ENCODE results near the gene TEDC2.

DNA sequence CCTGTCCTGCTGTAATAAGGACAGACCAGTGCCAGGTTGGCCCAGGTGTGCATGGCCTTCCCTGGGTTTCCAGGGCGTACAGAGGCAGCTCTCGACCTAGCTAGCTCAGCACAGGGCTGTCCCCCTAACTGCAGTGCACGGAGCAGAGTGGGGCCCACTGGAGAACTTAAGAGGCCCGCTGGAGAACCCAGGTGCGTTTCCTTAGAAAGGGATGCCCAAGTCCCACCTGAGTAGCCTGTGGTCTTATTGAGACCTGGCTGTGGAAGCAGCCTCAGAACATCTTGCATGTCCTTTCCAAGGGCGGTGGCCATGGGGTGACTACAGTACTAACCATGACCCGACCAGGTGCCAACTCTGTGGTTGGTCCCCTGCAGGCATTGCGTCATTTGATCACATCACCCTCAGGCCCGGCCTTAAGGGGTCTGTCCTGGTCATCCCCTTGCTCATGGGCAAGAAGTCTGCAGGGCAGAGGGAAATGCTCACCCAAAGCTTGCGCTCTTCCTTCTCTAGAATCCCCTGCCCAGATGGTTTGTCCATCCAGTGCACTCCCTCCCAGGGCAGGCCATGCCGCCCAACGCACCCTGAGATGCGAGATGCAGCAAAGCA, 34.0 kb upstream of the TEDC2 start:
- TF ChIP-seq, protein P1, sequence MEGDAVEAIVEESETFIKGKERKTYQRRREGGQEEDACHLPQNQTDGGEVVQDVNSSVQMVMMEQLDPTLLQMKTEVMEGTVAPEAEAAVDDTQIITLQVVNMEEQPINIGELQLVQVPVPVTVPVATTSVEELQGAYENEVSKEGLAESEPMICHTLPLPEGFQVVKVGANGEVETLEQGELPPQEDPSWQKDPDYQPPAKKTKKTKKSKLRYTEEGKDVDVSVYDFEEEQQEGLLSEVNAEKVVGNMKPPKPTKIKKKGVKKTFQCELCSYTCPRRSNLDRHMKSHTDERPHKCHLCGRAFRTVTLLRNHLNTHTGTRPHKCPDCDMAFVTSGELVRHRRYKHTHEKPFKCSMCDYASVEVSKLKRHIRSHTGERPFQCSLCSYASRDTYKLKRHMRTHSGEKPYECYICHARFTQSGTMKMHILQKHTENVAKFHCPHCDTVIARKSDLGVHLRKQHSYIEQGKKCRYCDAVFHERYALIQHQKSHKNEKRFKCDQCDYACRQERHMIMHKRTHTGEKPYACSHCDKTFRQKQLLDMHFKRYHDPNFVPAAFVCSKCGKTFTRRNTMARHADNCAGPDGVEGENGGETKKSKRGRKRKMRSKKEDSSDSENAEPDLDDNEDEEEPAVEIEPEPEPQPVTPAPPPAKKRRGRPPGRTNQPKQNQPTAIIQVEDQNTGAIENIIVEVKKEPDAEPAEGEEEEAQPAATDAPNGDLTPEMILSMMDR (IDR thresholded peaks at IDR 0.05), result no peak
- no peak for TF ChIP-seq ZFX (IDR thresholded peaks at IDR 0.05; ENCODE audit: borderline replicate concordance)

All from 22Rv1 (cell line).